Activated effector memory CD4-positive, alpha-beta T cell treated with anti-CD3 and anti-CD28 coated beads, Interleukin-2, amount 50 U/mL, for 16 hours (primary cell): Measurements from ENCODE around the gene SORD.

ENCODE experiments used
- DNase-seq: peaks from one replicate; pipeline ENCODE4 v3.0.0-alpha.2; 2020

Gene SORD

GRCh38 chr15:45100884-45101625 lies 78.1 kb downstream of the SORD start:
- peak; percentile 42 for DNase-seq

DNA sequence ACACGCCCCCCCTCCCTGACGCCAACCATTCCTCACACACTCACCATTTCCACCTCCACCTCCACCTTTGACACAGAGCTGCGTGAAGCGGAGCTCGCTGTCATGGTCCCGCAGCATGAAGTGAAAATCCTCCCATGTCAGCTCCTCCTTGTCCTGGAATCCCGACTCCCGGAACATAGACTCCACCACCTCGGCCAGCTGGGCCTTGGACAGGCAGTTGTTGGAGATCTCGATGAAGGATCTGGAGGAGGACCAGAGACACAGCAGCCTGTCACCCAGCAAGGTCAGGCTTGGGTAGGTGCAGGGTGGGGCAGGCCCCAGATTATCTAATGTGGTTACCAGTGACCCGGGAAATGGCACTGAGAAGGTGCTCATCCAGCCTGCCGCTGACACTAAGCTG lies 78.8 kb downstream of the SORD start:
- DNase-seq = peak; percentile 47

DNA sequence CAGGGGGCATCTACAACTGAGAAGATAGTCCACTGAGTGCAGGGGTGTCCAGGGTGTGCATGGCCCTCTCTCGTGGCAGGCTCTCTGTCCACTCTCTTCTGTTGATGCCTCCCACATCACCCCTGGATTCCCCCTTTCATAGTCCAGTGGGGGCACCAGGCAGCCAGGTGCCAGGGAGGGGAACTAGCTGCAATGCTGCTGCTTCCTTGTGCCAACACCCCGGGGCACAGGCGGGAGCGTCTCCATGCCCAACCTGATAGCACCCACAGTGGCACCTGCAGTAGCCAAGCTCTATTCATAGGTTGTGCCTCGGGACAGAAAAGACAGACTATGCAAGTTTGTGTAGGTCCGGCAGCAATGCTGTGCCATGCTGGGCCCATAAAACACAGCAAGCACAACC lies 79.2 kb downstream of the SORD start:
- DNase-seq = peak; percentile 47

DNA sequence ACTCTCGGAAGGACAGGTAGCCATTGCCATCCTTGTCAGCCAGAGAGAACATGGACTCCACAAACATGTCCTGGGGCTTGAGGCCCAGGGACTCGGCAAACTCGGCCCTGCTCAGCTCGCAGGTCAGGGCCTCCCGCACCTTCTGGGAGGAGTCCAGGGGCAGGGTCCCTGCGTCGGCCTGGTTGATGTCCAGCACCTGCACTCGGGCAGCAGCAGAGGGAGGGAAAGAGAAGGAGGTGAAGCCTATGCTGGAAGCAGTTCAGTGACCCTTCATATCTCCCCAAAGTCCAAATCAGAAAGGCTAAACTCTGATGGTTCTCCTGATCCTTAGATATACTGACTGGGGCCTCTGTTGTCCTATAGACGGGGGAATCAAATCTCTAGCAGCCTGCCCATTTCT lies 81.2 kb downstream of the SORD start:
- DNase-seq = peak; percentile 36

DNA sequence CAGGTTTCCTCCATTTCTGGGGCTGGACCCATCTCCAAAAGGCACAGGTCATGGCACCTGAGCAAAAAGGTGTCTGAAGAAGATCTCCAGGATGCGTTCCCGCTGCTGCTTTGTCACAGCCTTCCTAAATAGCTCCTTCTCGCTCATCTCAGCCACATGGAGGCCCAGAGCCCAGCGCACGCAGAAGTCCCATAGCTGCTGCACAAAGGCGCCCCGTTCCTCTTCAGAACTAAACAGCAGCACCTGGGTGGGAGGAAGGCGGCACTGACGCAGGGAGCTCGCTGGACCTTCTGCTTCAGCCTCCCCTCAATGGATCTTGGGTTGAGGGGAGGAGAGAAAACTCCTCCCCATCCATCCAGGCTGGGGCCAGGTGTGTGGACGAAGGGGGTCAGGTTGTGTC lies 82.6 kb downstream of the SORD start:
- DNase-seq = peak; percentile 36

DNA sequence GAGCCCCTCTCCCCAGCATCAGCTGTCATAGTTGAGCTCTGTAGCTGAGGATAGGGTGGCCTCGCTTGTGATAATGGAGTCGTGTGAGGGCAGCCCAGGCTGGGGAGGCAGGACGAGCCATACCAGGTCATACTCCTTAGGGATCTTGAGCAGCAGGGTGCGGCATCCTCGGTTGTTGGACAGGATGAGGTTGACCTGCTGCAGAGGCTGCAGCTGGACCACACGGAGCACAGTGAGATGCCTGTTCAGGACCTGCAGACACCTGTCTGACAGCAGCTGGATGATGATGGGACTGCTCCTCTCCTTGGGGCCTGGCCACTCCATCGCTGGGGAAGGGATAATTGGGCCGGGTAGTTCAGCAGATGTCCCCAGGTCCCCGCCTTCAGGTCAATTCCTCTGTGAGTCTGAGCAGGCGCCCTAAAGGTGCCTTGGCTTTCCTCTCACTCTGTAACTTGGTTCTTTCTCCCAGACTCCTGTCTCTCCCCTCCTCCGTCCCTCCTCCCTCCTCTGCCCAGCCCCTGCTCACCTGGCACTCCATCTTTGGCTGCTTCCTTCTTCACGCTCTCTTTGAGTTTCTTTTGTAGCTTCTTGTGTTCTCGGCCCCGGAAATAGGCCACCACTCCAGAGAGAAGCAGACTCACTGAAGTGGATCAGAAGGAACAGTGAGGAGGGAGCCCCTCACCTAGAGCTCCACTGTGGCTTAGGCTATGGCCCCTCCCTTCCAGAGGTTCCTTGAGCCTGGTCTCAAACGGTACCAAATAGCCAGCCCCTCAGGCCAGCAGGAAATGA lies 83.2 kb downstream of the SORD start:
- DNase-seq = peak; percentile 47

DNA sequence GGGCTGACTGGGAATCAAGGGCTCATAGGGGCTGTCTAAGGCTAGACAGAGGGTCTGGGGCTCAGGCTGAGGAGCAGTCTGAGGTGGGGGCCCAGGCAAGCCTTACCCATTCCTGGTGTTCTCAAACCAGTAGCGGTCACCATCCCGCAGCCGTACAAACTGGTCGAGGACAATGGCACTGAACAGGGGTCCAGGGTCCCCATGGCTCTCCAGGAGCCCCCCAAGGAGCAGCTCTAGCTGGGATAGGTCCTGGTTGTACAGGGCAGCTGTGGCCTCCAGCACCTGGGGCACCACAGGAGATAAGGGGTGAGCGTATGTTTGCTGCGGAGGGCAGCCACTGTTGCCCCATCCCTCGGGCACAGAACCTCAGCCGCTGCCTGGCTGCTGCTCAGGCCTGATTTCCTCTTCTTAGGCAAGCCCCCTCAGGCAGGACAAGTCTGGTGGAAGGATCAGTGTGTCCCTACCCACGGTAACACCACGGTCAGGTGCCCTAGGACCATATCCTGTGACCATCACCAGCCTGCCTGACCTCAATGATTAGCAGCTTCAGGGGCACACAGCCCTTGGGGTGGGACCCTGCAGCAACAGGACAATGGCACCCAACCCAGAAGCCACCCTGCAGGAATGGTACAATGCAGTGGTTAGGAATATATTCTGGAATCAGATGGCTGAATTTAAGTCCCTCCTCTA lies 85.1 kb downstream of the SORD start:
- peak; percentile 49 for DNase-seq

- no peak for DNase-seq
These were observed 87.3 kb downstream of the SORD start for GRCh38 chr15:45110256-45110820.

GRCh38 chr15:45111390-45112142 lies 88.6 kb downstream of the SORD start:
- DNase-seq = no peak

GRCh38 chr15:45112143-45112590 lies 89.2 kb downstream of the SORD start:
- no peak for DNase-seq

- DNase-seq = no peak
These were observed 89.8 kb downstream of the SORD start for GRCh38 chr15:45112591-45113379.

DNA sequence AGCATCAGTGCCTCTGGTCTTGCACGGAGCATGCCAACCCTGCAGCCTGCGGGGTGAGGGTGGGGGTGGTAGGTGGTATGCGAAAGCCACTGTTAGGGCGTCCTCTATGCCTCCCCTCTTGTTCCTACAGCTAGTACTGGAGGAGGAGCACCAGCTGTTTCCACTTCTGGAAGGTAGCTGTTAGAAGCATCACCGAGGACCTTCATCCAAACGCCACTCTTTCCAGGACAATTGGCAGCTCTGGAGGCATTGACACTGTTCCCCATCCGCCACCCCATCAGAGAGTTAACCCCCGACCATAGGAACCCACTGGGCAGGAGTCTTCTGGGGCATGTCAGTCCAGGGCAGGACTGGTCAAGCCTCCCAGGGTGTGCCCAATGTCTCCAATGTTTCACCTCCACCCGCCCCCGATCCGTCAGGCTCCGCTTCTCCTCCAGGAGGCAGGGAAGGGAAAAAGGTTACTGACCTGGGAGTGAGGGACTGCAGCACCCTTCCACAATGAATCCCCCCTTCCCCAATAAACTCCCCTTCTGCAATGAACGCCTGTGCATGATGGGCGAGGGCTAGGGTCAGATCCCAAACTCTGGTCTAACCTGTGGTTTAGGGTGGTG lies 90.5 kb downstream of the SORD start:
- no peak for DNase-seq

DNA sequence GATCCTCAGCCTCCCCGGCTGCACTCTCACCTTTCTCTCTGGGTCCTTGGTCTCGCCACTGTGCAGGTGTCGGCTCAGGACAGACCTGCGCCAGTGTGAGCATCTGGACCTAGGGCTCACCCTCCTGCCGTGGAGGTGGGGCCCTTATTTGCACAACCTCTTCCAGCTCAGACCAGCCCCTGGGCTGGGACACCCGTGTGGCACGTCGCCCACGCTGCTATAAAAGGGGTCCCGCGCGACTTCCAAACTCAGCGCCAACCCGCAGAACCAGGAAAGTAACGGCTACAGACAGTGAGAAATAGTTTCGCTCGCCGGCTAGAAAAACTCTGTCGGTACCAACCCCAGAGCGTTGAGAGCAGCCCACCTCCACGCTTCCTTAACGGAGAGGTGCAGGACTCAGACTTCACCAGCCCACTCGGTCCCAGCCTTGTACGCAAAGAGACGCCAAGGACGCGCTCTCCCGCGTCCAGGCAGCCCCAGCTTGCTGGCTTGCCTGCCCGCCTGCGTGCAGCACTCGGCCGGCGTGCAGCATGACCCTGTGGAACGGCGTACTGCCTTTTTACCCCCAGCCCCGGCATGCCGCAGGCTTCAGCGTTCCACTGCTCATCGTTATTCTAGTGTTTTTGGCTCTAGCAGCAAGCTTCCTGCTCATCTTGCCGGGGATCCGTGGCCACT lies 91.2 kb downstream of the SORD start, which contains the start of the genes DUOX2 and DUOXA2:
DUOX2 (minus strand) TSS at position 97 of the 675 bp plus-strand sequence. CDS start 761 bp downstream, outside the sequence.
DUOXA2 (plus strand) TSS at position 251 of the 675 bp plus-strand sequence; CDS start at position 531, 280 bp downstream.
- no peak for DNase-seq

DNA sequence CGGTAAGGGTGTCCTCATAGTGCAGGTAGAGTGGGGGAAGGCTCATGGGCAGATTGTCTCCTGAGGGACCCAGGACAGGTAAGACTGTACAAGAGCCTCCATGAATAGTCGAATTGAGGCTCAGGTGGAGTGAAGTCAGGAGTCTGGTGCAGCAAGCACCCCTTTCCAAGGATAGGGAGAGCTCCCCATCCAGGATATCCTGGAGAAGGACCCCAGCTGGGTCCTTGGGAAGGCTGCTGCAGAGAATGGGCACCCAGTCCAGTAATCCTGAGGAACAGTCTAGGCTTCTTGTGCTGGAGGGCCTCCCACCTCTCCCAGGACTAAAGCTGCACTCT lies 91.7 kb downstream of the SORD start:
- DNase-seq = no peak

DNA sequence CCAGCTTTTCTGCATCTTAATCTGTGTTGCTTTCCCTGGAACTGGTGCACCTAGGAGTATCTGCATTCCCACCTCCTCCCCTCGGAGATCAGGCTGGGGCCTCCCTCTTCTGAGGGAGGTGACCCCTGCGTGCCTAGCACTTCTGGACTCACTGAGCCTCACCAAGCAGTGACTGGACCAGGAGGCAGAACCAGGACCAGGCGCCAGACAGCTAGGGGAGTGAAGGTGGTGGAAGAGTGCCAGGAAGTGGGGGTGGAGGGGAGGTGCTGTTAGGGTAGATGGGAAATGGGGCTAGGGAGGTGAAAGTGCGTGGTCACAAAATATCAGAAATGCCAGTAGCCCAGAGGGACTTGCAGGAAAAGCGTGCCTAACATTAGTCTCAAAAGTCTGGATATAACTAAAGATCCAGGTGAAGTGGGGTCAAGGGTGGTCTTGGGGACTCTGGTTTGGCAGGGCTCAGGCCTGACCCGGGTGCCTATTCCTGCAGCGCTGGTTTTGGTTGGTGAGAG lies 92.4 kb downstream of the SORD start:
- no peak for DNase-seq

DNA sequence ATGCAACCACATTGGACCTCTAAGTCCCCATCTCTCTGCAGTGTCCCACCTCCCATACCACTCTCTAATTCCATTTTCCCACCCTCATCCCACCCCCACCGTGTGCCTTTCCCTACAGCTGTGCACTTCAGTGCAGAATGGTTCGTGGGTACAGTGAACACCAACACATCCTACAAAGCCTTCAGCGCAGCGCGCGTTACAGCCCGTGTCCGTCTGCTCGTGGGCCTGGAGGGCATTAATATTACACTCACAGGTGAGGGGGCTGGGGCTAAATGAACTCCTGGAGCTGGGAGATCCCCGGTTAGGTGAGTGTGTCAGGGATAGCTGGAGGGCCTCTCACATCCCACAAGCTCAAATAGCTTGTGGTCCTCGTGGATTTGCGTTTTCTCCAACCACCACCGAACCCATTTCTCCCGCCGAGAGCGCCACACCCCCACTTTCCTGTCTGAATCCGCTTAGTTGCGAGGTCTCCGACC lies 93.0 kb downstream of the SORD start:
- DNase-seq = no peak

DNA sequence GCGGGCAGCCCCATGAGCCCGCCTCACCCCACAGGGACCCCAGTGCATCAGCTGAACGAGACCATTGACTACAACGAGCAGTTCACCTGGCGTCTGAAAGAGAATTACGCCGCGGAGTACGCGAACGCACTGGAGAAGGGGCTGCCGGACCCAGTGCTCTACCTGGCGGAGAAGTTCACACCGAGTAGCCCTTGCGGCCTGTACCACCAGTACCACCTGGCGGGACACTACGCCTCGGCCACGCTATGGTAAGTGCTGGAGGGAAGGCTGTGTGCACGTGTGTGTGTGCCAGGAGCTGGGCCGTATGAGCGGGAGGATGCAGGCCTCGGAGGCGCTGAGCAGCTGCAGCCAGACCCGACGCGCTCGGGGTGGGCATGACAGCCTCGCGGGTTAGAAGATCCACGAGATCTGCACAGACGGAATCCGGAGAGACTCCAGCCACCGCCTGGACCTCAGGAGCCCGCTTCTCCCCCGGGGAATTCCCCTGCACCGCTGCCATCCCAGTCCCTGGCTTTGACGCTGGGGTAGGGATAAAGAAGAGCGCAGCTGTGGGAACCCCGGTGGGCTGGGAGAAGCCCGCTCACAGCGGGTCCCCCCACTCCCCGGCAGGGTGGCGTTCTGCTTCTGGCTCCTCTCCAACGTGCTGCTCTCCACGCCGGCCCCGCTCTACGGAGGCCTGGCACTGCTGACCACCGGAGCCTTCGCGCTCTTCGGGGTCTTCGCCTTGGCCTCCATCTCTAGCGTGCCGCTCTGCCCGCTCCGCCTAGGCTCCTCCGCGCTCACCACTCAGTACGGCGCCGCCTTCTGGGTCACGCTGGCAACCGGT lies 93.7 kb downstream of the SORD start:
- no peak for DNase-seq

DNA sequence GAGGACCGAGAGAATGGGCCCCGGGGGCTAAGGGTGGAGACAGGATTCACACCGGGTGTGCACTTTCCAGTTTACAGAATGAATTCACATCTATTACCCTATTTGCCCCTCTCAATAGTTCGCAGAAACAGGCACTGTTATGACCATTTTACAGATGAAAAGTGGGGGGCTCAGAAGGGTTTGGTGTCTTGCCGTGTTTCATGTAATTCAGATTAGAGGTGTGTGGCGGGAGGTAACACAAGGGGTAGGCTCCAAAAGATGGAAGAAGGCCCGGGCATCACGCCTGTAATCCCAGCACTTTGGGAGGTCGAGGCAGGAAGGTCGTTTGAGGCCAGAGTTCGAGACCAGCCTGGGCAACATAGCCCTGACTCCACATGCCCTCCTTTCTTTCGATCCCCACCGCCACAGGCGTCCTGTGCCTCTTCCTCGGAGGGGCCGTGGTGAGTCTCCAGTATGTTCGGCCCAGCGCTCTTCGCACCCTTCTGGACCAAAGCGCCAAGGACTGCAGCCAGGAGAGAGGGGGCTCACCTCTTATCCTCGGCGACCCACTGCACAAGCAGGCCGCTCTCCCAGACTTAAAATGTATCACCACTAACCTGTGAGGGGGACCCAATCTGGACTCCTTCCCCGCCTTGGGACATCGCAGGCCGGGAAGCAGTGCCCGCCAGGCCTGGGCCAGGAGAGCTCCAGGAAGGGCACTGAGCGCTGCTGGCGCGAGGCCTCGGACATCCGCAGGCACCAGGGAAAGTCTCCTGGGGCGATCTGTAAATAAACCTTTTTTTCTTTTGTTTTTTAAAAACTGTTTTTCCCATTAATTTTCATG lies 94.5 kb downstream of the SORD start:
- no peak for DNase-seq
